Neural cell (in vitro differentiated cells): Measurements from ENCODE around the gene IGF2BP2. TPM values are rescaled to one million over a fixed set of nuclear protein-coding genes. Genes with fewer than 3 reads are reported as not detected.

Experiments used
- H2AFZ ChIP-seq: fragments of 200-600, 300-800 bp; sonication (generic), shearing (Covaris generic); 2 replicates; pipeline ENCODE4 v1.6.0; 2014; ENCODE audit warnings: low read depth, mild to moderate bottlenecking, antibody characterized with exemption, low read length, moderate library complexity
- H3F3A ChIP-seq: fragments of 200-600 bp; shearing (Covaris generic); 2 replicates; pipeline ENCODE4 v1.6.1; 2016; ENCODE audit warnings: mild to moderate bottlenecking, moderate library complexity, mixed read lengths, antibody characterized with exemption, low read length; ENCODE audit not compliant: insufficient read depth, poor library complexity, severe bottlenecking
- H3K27ac ChIP-seq: fragments of 200-600, 300-800 bp; sonication (generic), shearing (Covaris generic); 2 replicates; pipeline ENCODE4 v1.5.1; 2014; ENCODE audit warnings: mild to moderate bottlenecking, low read length, moderate library complexity
- H3K27me3 ChIP-seq: fragments of 300-800, 200-600 bp; sonication (generic), shearing (Covaris generic); 2 replicates; pipeline ENCODE4 v1.6.0; 2014; ENCODE audit warnings: mild to moderate bottlenecking, low read depth, low read length, moderate library complexity; ENCODE audit not compliant: insufficient read depth
- H3K36me3 ChIP-seq: fragments of 300-800, 200-600 bp; sonication (generic), shearing (Covaris generic); 2 replicates; pipeline ENCODE4 v1.5.1; 2014; ENCODE audit warnings: mild to moderate bottlenecking, antibody characterized with exemption, low read length, moderate library complexity; ENCODE audit not compliant: insufficient read depth
- H3K4me2 ChIP-seq: fragments of 300-800, 200-600 bp; sonication (generic), shearing (Covaris generic); 2 replicates; pipeline ENCODE4 v1.6.0; 2014; ENCODE audit warnings: mild to moderate bottlenecking, low read length
- H3K4me3 ChIP-seq: fragments of 300-800, 200-600 bp; sonication (generic), shearing (Covaris generic); 2 replicates; pipeline ENCODE4 v1.5.1; 2014; ENCODE audit warnings: mild to moderate bottlenecking, low read length, moderate library complexity
- H3K79me2 ChIP-seq: fragments of 200-600 bp; shearing (Covaris generic); replicated peaks from 2 replicates; pipeline ENCODE4 v1.6.0; 2014; ENCODE audit warnings: mild to moderate bottlenecking, low read length, moderate library complexity; ENCODE audit not compliant: insufficient read depth
- H3K9ac ChIP-seq: fragments of 300-800, 200-600 bp; sonication (generic), shearing (Covaris generic); 2 replicates; pipeline ENCODE4 v1.6.1; 2016; ENCODE audit warnings: mild to moderate bottlenecking, low read length, mixed read lengths
- H3K9me2 ChIP-seq: fragments of 200-600 bp; shearing (Covaris generic); 2 replicates; pipeline ENCODE4 v1.6.1; 2016; ENCODE audit warnings: mild to moderate bottlenecking, low read length, mixed read lengths; ENCODE audit not compliant: insufficient read depth
- H3K9me3 ChIP-seq: fragments of 200-600, 300-800 bp; sonication (generic), shearing (Covaris generic); 2 replicates; pipeline ENCODE4 v1.6.1; 2016; ENCODE audit warnings: mild to moderate bottlenecking, mixed run types, low read length, moderate library complexity, mixed read lengths
- H4K20me1 ChIP-seq: fragments of 200-600 bp; shearing (Covaris generic); 2 replicates; pipeline ENCODE4 v1.6.1; 2016; ENCODE audit warnings: mild to moderate bottlenecking, mixed run types; ENCODE audit not compliant: insufficient read depth
- CTCF ChIP-seq: fragments of 450-650 bp; IDR thresholded peaks from 2 replicates; pipeline ENCODE4 v1.5.1; 2014; ENCODE audit warnings: antibody characterized with exemption, mild to moderate bottlenecking, moderate library complexity; ENCODE audit not compliant: poor library complexity, severe bottlenecking
- EP300 ChIP-seq: fragments of 450-650 bp; conservative IDR thresholded peaks from 2 replicates; pipeline ENCODE4 v1.6.1; 2014; ENCODE audit warnings: antibody characterized with exemption, mild to moderate bottlenecking, moderate library complexity; ENCODE audit not compliant: poor library complexity, severe bottlenecking
- EZH2 ChIP-seq: fragments of 200-600, 300-800 bp; shearing (Covaris generic), sonication (generic); IDR thresholded peaks from 2 replicates; pipeline ENCODE4 v1.6.1; 2014; ENCODE audit warnings: antibody characterized with exemption, low read length, borderline replicate concordance, mild to moderate bottlenecking; ENCODE audit not compliant: insufficient read depth, poor library complexity, severe bottlenecking
- MXI1 ChIP-seq: fragments of 450-650 bp; conservative IDR thresholded peaks from 2 replicates; pipeline ENCODE4 v1.6.1; 2014; ENCODE audit warnings: antibody characterized with exemption, mild to moderate bottlenecking; ENCODE audit not compliant: poor library complexity, severe bottlenecking
- POLR2AphosphoS5 ChIP-seq: IDR thresholded peaks from 2 replicates; pipeline ENCODE4 v1.6.1; 2012
- RAD21 ChIP-seq: fragments of 450-650 bp; conservative IDR thresholded peaks from 2 replicates; pipeline ENCODE4 v1.6.1; 2014; ENCODE audit warnings: antibody characterized with exemption, mild to moderate bottlenecking, moderate library complexity
- REST ChIP-seq: IDR thresholded peaks from 2 replicates; pipeline ENCODE4 v1.6.1; 2012; ENCODE audit warnings: borderline replicate concordance
- SMC3 ChIP-seq: fragments of 450-650 bp; conservative IDR thresholded peaks from 2 replicates; pipeline ENCODE4 v1.6.1; 2014; ENCODE audit warnings: antibody characterized with exemption, mild to moderate bottlenecking, moderate library complexity; ENCODE audit not compliant: poor library complexity
- TAF1 ChIP-seq: IDR thresholded peaks from 2 replicates; pipeline ENCODE4 v1.6.1; 2012; ENCODE audit warnings: low read depth
- polyA plus RNA-seq: library from polyadenylated mRNA; depleted of rRNA; stranded (reverse); fragments of >200 nt; gene quantifications from 2 replicates; pipeline ENCODE4 v1.2.3, GENCODE V29; 2014

Gene IGF2BP2
- polyA plus RNA-seq, 1 donor from 2014 or later: 46.6 TPM

- no peak overlapping the region for H3K4me2 ChIP-seq
- H3K9ac ChIP-seq: no peak overlapping the region
- peaks cover 12% of the 10 kb centered on the region for H4K20me1 ChIP-seq
- peaks cover 76% of the 10 kb centered on the region for H3K79me2 ChIP-seq
- H3K9me3 ChIP-seq: no peaks in the 10 kb centered on the region
- no peaks in the 10 kb centered on the region for H3F3A ChIP-seq
- H2AFZ ChIP-seq: no peak overlapping the region
- no peaks in the 10 kb centered on the region for H3K36me3 ChIP-seq
- no peak overlapping the region for H3K27ac ChIP-seq
- H3K4me3 ChIP-seq: no peak overlapping the region
- no peaks in the 10 kb centered on the region for H3K9me2 ChIP-seq
- TF ChIP-seq CTCF (no peak), TAF1 (no peak), EZH2 (no peak), RAD21 (no peak), EP300 (no peak), SMC3 (no peak), REST (no peak), MXI1 (no peak), POLR2AphosphoS5 (no peak)
- no peaks in the 10 kb centered on the region for H3K27me3 ChIP-seq
These were observed 111.8 kb downstream of the IGF2BP2 start for GRCh38 chr3:185713015-185713414.

GRCh38 chr3:185712337-185712736 is 112.5 kb downstream of the IGF2BP2 start:
- TF ChIP-seq CTCF (no peak), RAD21 (no peak), EZH2 (no peak), TAF1 (no peak), MXI1 (no peak), REST (no peak), EP300 (no peak), SMC3 (no peak), POLR2AphosphoS5 (no peak)
- no peaks in the 10 kb centered on the region for H3K9me3 ChIP-seq
- no peak overlapping the region for H3K27ac ChIP-seq
- peaks cover 76% of the 10 kb centered on the region for H3K79me2 ChIP-seq
- H3K9me2 ChIP-seq: no peaks in the 10 kb centered on the region
- H2AFZ ChIP-seq: no peak overlapping the region
- no peak overlapping the region for H3K9ac ChIP-seq
- H3K4me3 ChIP-seq: no peak overlapping the region
- H3K36me3 ChIP-seq: no peaks in the 10 kb centered on the region
- H3F3A ChIP-seq: no peaks in the 10 kb centered on the region
- no peak overlapping the region for H3K4me2 ChIP-seq
- peaks cover 12% of the 10 kb centered on the region for H4K20me1 ChIP-seq
- H3K27me3 ChIP-seq: no peaks in the 10 kb centered on the region
